Pancreas (tissue), 10 donors: ENCODE data around the gene SCRN2. TPM values are rescaled to one million over a fixed set of nuclear protein-coding genes. Genes with fewer than 3 reads are reported as not detected.

Experiments used
- ATAC-seq, 4 donors: fragments of 200-7000 bp; cut with Tn5 transposase; one replicate each; pipeline versions ENCODE4 v1.8.0 to v1.9.1; 2020; ENCODE audit warnings: mild to moderate bottlenecking in 4 of 4, moderate library complexity in 4 of 4
- DNase-seq, 6 donors: peaks; one replicate each; pipeline ENCODE4 v3.0.0-alpha.2; 2020
- FAIRE-seq: peaks from 2 replicates; lab custom pipeline; 2012; peaks lifted over from hg19 to GRCh38; lab: Jason Lieb, UNC
- H3K27ac ChIP-seq, 4 donors: fragments of 200-600 bp; sonication (generic); 1 replicate in 3 of 4; 2 replicates in 1 of 4; pipeline versions ENCODE4 v1.5.0 to v1.8.0; 2020
- H3K27me3 ChIP-seq, 4 donors: fragments of 200-600 bp; one replicate each; pipeline ENCODE4 v1.8.0; 2021
- H3K36me3 ChIP-seq, 3 donors: fragments of 200-600 bp; sonication (generic) in 1 of 3; one replicate each; pipeline versions ENCODE4 v1.5.0 to v1.8.0; 2020 to 2021
- H3K4me1 ChIP-seq, 3 donors: fragments of 200-600 bp; one replicate each; pipeline ENCODE4 v1.8.0; 2021
- H3K4me3 ChIP-seq, 4 donors: fragments of 200-600 bp; sonication (generic) in 2 of 4; one replicate each; pipeline versions ENCODE4 v1.5.0 to v1.8.0; 2020 to 2021
- H3K9me3 ChIP-seq, 4 donors: fragments of 200-600 bp; one replicate each; pipeline ENCODE4 v1.8.0; 2021
- CTCF ChIP-seq, 4 donors: fragments of 200-600 bp; sonication (generic) in 3 of 4; IDR thresholded peaks; one replicate each; pipeline versions ENCODE4 v1.5.0 to v1.8.0; 2021; ENCODE audit warnings: antibody characterized with exemption in 4 of 4
- WGBS, 2 donors: extraction: QIAGEN DNeasy Blood & Tissue Kit; methylation state at CpG; one replicate each; pipeline ENCODE4 v1.1.7; 2013; 5-methylcytosine and 5-hydroxymethylcytosine counted together
- intact Hi-C, 3 donors: fragments of 100-400 bp; cut with DNase I; formaldehyde crosslinking; loops; one replicate each; pipeline versions ENCODE4 v1.11.1 to v1.14.2; 2022
- polyA plus RNA-seq, 2 donors: library from polyadenylated mRNA; stranded (reverse); fragments of 200-250 nt; gene quantifications; one replicate each; pipeline ENCODE4 v1.2.3, GENCODE V29; 2013
- total RNA-seq, 6 donors: library from RNA; stranded (reverse); fragmentation: NEBNext Ultra II Directional in 4 of 6; extraction: Animal tissue kit (Norgen Biotek cat#: 25700) in 4 of 6; gene quantifications; one replicate each; pipeline versions ENCODE4 v1.2.1 to v1.2.4, GENCODE V29; 2021 to 2023
- donor health status: healthy with polysubstance abuse.
- donor health status: DM: no; HTN: no; CAD: no; lungs with moderate emphysema.
- donor health status: DM: no; HTN: no; CAD: no.
- donor health status: control.
- donor health status: control.
- donor health status: Bipolar disorder and iron deficiency.
- donor health status: DM: yes; HTN: yes; CAD: no.
- donor health status: DM: no; HTN: no; CAD: no.
- donor health status: DM: no; HTN: no; CAD: no.
- donor health status: DM: yes; HTN: yes; CAD: no.

SCRN2 gene
- total and polyA plus RNA-seq, 8 donors, result 12.6 to 56.1 (median 20.8) TPM

DNA sequence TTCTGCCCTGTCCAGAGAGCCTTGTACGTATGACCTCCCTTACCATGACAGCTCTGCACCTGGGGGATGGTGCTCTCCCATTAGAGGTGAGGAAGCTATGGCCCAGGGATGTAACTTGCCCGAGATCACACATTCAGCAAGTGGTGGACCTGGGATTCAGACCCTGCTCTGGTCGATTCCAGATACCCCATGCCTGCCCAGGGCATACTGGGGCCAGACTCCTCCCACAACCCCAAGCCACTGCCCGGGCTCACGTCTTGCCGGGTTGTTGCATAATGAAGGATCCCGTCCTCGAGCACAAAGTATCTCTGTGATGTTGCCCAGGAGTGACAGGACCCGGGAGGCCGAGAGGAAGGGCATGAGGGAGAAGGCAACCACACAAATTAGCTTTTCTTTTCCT is 21.6 kb downstream of the SCRN2 start:
- DNase-seq (peak in 1 of 6 donors; percentile 14), FAIRE-seq (no peak)
- H3K27ac ChIP-seq, result no peak overlapping the region

GRCh38 chr17:47818002-47818695 is 22.9 kb downstream of the SCRN2 start:
- FAIRE-seq, result no peak
- peak in 2 of 6 donors; percentile 8 to 27 for DNase-seq
- ATAC-seq, result no peak
- Histone ChIP-seq H3K27me3 (no peaks in the 10 kb centered on the region), H3K27ac (no peak overlapping the region), H3K4me3 (no peak overlapping the region), H3K4me1 (peaks cover 0 to 14% (median 4%) of the 10 kb centered on the region in 3 donors), H3K9me3 (no peaks in the 10 kb centered on the region), H3K36me3 (peaks cover 0 to 39% (median 14%) of the 10 kb centered on the region in 3 donors)
- intact Hi-C loops, result no loop called here
- no peak for TF ChIP-seq CTCF (IDR thresholded peaks at IDR 0.05)
- 87 to 93% methylated on average over 10 to 11 of the region's 11 CpGs for WGBS, 2 donors

More for the DNA sequence above, 21.6 kb downstream of the SCRN2 start:
- 80 to 85% methylated on average over 10 of the region's 10 CpGs for WGBS, 2 donors
- Histone ChIP-seq H3K36me3 (peaks cover 0 to 47% (median 19%) of the 10 kb centered on the region in 3 donors), H3K4me3 (no peak overlapping the region), H3K4me1 (peaks cover 0 to 14% (median 4%) of the 10 kb centered on the region in 3 donors), H3K27me3 (no peaks in the 10 kb centered on the region), H3K9me3 (no peaks in the 10 kb centered on the region)
- intact Hi-C loops, result no loop called here
- no peak for TF ChIP-seq CTCF (IDR thresholded peaks at IDR 0.05)
- ATAC-seq, result no peak

DNA sequence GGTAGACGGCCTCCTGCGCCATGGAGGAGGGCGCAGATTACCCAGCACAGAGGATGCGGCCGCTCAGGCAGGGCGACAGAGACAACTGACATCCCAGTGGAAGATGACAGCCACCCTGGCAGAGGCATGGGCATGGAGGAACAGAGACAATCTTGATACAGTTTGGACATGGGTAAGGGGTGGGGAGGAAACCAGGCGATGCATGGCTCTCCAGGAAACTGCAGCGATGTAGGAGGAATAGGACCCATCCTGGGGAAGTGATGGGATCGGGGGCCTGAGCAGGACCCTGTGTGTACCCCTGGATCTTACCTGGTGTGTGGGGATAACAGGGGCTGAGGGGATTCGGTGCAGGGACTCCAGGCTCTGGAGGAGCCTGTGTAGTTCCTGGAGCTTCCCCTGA is 24.1 kb downstream of the SCRN2 start:
- Histone ChIP-seq H3K36me3 (peaks cover 0 to 39% (median 14%) of the 10 kb centered on the region in 3 donors), H3K27ac (no peak overlapping the region), H3K27me3 (no peaks in the 10 kb centered on the region), H3K9me3 (no peaks in the 10 kb centered on the region), H3K4me1 (peaks cover 1 to 13% (median 5%) of the 10 kb centered on the region in 3 donors), H3K4me3 (no peak overlapping the region)
- FAIRE-seq (no peak), ATAC-seq (no peak), DNase-seq (peak in 2 of 6 donors; percentile 23 to 28)
- TF ChIP-seq CTCF (IDR thresholded peaks at IDR 0.05), result no peak
- intact Hi-C loops, result no loop called here
- 95 to 97% methylated on average over 10 of the region's 10 CpGs for WGBS, 2 donors

DNA sequence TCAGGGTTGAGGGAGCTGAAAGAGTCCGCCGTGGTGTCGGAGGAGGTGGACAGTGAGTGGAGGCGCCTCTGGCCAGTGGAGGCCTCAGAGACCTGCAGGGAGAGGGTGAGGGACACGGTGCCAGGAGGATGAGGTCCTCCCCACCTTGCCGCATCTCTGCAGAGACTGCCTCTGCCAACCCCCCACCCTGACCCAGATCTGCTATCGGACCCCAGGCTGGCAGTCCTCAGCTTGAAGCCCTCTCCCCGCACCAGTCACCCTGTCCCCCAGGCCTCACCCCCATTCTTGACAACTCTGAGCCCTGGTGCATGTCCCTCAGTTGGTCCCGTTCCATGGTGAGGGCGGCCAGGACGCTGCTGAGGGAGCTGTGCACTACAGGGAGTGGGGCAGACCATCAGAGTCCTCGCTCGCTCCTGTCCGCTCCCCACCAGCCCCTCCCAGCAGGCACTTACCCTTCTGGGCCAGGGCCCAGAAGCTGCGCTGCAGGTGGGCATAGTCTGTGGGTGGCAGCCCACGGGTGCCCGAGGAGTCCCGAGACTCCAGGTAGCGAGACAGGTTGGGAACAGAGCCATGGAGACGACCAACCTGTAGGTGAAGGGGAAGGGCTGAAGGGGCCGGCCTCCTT is 24.9 kb downstream of the SCRN2 start:
- WGBS, 2 donors, result 95% methylated on average over 21 of the region's 21 CpGs
- Histone ChIP-seq H3K27me3 (no peaks in the 10 kb centered on the region), H3K36me3 (peaks cover 0 to 39% (median 14%) of the 10 kb centered on the region in 3 donors), H3K4me1 (peaks cover 6 to 20% (median 11%) of the 10 kb centered on the region in 3 donors), H3K27ac (no peak overlapping the region), H3K9me3 (no peaks in the 10 kb centered on the region), H3K4me3 (no peak overlapping the region)
- intact Hi-C loops, result no loop called here
- DNase-seq (peak in 5 of 6 donors; percentile 9 to 74 (median 34)), ATAC-seq (no peak), FAIRE-seq (no peak)
- TF ChIP-seq CTCF (IDR thresholded peaks at IDR 0.05), result no peak
